Transverse colon (tissue), 4 donors: ENCODE measurements around the gene CAVIN1.

Source experiments
- CTCF ChIP-seq, 5 experiments: fragments of 200-600 bp in 3 of 5; fragments of 450-650 bp in 2 of 5; sonication (generic) in 3 of 5; IDR thresholded peaks; 1 replicate in 2 of 5; 2 replicates in 3 of 5; pipeline ENCODE4 v1.5.1; 2016 to 2017; ENCODE audit warnings: antibody characterized with exemption in 5 of 5, inconsistent platforms in 3 of 5, mild to moderate bottlenecking in 2 of 5, moderate library complexity in 1 of 5
- POLR2A ChIP-seq: fragments of 450-650 bp; IDR thresholded peaks from one replicate; pipeline ENCODE4 v1.6.1; 2016; ENCODE audit warnings: antibody characterized with exemption, mild to moderate bottlenecking, moderate library complexity
- POLR2AphosphoS5 ChIP-seq, 3 donors: sonication (generic); formaldehyde crosslinking; IDR thresholded peaks; one replicate each; pipeline ENCODE4 v1.6.1; 2016; ENCODE audit warnings: antibody characterized with exemption in 3 of 3

GRCh38 chr17:42429726-42430447 lies 6.8 kb upstream of the CAVIN1 start:
- TF ChIP-seq CTCF (IDR thresholded peaks at IDR 0.05) (no peak), POLR2AphosphoS5 (IDR thresholded peaks at IDR 0.05) (no peak), POLR2A (no peak)
